SK-N-SH treated with all-trans-retinoic acid at 6 μM for 48 hours (cell line): ENCODE data around the gene TRIOBP.

Experiments used
- ATAC-seq: fragments of 200-7000 bp; cut with Tn5 transposase; 3 replicates; pipeline ENCODE4 v1.9.1; 2020; ENCODE audit warnings: mild to moderate bottlenecking, moderate library complexity
- ARNTL ChIP-seq: fragments of 450-650 bp; formaldehyde crosslinking; IDR thresholded peaks from 2 replicates; pipeline ENCODE4 v1.5.0; 2020; ENCODE audit warnings: low read depth, mild to moderate bottlenecking, moderate library complexity, borderline replicate concordance
- BACH2 ChIP-seq: fragments of 250-450 bp; sonication (Bioruptor Pico); IDR thresholded peaks from 2 replicates; pipeline ENCODE4 v1.9.0; 2021; ENCODE audit warnings: mild to moderate bottlenecking, borderline replicate concordance
- CSDC2 ChIP-seq: fragments of 250-450 bp; sonication (Bioruptor Pico); IDR thresholded peaks from 2 replicates; pipeline ENCODE4 v1.5.0; 2020; ENCODE audit warnings: mild to moderate bottlenecking, moderate library complexity
- ESRRG ChIP-seq: fragments of 250-450 bp; sonication (Bioruptor Pico); IDR thresholded peaks from 2 replicates; pipeline ENCODE4 v1.6.1; 2021; ENCODE audit warnings: mild to moderate bottlenecking
- GLIS3 ChIP-seq: fragments of 250-450 bp; sonication (Bioruptor Pico); IDR thresholded peaks from 2 replicates; pipeline ENCODE4 v1.5.0; 2020; ENCODE audit warnings: mild to moderate bottlenecking, moderate library complexity
- ISL1 ChIP-seq: fragments of 250-450 bp; sonication (Bioruptor Pico); IDR thresholded peaks from 2 replicates; pipeline ENCODE4 v2.1.2; 2022; ENCODE audit warnings: mild to moderate bottlenecking, moderate library complexity
- OSR1 ChIP-seq: fragments of 250-450 bp; sonication (Bioruptor Pico); IDR thresholded peaks from 2 replicates; pipeline ENCODE4 v1.8.0; 2022; ENCODE audit warnings: moderate library complexity, mild to moderate bottlenecking, inconsistent platforms
- PATZ1 ChIP-seq: fragments of 250-450 bp; sonication (Bioruptor Pico); IDR thresholded peaks from 2 replicates; pipeline ENCODE4 v1.8.0; 2020; ENCODE audit warnings: mild to moderate bottlenecking, moderate library complexity, borderline replicate concordance
- POU6F1 ChIP-seq: fragments of 250-450 bp; sonication (Bioruptor Pico); IDR thresholded peaks from 2 replicates; pipeline ENCODE4 v1.8.0; 2021; ENCODE audit warnings: low read depth, mild to moderate bottlenecking, moderate library complexity, borderline replicate concordance
- PPARA ChIP-seq: fragments of 250-450 bp; sonication (Bioruptor Pico); IDR thresholded peaks from 2 replicates; pipeline ENCODE4 v1.5.0; 2020; ENCODE audit warnings: mild to moderate bottlenecking, borderline replicate concordance
- SNAI2 ChIP-seq: fragments of 250-450 bp; sonication (Bioruptor Pico); IDR thresholded peaks from 2 replicates; pipeline ENCODE4 v1.5.0; 2020; ENCODE audit warnings: mild to moderate bottlenecking, moderate library complexity
- TCF4 ChIP-seq: fragments of 250-450 bp; sonication (Bioruptor Pico); IDR thresholded peaks from 2 replicates; pipeline ENCODE4 v1.8.0; 2021; ENCODE audit warnings: mild to moderate bottlenecking, moderate library complexity, borderline replicate concordance
- TOX ChIP-seq: fragments of 250-450 bp; sonication (Bioruptor Pico); IDR thresholded peaks from 2 replicates; pipeline ENCODE4 v1.8.0; 2021; ENCODE audit warnings: mild to moderate bottlenecking, moderate library complexity, borderline replicate concordance
- TSHZ2 ChIP-seq: fragments of 250-450 bp; sonication (Bioruptor Pico); IDR thresholded peaks from 2 replicates; pipeline ENCODE4 v1.5.0; 2020; ENCODE audit warnings: mild to moderate bottlenecking, moderate library complexity
- ZC3H10 ChIP-seq: fragments of 250-450 bp; sonication (Bioruptor Pico); IDR thresholded peaks from 2 replicates; pipeline ENCODE4 v1.5.1; 2021; ENCODE audit warnings: mild to moderate bottlenecking, moderate library complexity
- ZFP3 ChIP-seq: fragments of 250-450 bp; sonication (Bioruptor Pico); IDR thresholded peaks from 2 replicates; pipeline ENCODE4 v1.5.0; 2020; ENCODE audit warnings: mild to moderate bottlenecking, moderate library complexity
- ZFP30 ChIP-seq: fragments of 450-650 bp; formaldehyde crosslinking; IDR thresholded peaks from 2 replicates; pipeline ENCODE4 v1.5.0; 2022; ENCODE audit warnings: mild to moderate bottlenecking, moderate library complexity
- ZNF565 ChIP-seq: fragments of 450-650 bp; formaldehyde crosslinking; conservative IDR thresholded peaks from 2 replicates; pipeline ENCODE4 v1.5.0; 2020; ENCODE audit warnings: low read depth, mild to moderate bottlenecking, moderate library complexity
- TF ChIP-seq, protein P1 (sequence below): fragments of 250-450 bp; sonication (Bioruptor Pico); IDR thresholded peaks from 2 replicates; pipeline ENCODE4 v1.5.1; 2020; ENCODE audit warnings: low read depth, mild to moderate bottlenecking, moderate library complexity
- TF ChIP-seq, protein P2 (sequence below): fragments of 250-450 bp; sonication (Bioruptor Pico); IDR thresholded peaks from 2 replicates; pipeline ENCODE4 v1.5.1; 2021; ENCODE audit warnings: mild to moderate bottlenecking, moderate library complexity

The TRIOBP gene

DNA sequence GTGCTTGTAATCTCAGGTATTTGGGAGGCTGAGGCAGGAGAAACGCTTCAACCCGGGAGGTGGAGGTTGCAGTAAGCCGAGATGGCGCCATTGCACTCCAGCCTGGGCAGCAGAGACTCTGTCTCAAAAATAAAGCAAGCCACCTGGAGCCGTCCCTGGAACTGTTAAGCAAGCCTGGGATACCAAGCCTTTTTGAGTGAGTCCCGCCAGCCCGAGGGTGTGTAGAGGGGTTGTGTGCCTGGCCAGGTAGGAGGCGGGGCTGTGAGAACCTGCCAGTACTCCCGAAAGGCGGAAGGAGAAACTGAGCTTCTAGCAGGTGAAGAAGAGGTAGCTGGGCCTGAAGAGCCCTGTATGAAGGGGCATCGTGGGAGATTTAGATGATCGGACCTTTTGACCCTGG, 52.4 kb downstream of the TRIOBP start (continued):
- TF ChIP-seq POU6F1, result no peak

DNA sequence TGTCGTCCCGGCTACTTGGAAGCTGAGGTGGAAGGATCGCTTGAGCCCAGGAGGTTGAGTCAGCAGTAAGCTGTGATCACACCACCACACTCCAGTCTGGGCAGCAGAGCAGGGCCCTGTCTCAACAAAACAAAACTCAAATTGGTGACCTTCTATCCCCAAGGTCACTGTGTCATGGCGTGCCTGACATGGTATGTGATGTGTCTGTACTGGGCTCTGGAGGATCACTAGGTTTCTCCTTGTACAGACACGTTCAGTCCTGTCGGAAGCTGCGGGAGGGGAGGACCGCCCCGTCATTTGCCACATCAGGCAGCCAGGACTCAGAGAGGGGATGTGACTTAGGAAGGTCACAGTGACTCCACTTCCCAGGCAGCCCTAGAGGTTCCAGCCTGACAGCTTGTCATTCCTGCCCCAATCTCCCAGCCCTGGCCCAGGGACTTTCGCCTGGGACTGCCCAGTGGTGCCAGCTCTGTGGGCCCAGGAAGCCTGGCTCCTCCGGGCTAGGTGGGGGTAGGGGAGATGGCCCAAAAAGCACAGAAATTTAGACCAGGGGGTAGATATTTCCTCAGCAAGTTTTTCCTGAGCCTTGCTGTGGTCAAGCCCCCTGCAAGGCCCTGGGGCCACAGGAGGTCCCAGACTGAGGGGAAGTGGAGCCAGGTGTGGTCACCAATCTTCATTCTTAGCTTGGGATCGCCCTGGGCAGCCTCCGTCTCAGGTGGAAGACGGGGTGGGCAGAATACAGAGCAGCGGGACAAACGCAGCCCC, 53.2 kb downstream of the TRIOBP start:
- TF ChIP-seq ZFP30, result no peak
- no peak for TF ChIP-seq ZNF565
- TF ChIP-seq TOX (CRISPR knock-in tag), result no peak
- no peak for TF ChIP-seq SNAI2 (CRISPR knock-in tag)
- TF ChIP-seq TSHZ2 (CRISPR knock-in tag), result no peak
- no peak for TF ChIP-seq PATZ1 (CRISPR knock-in tag)
- TF ChIP-seq ESRRG (CRISPR knock-in tag), result no peak
- no peak for TF ChIP-seq POU6F1
- no peak for TF ChIP-seq BACH2
- TF ChIP-seq ZC3H10 (CRISPR knock-in tag), result no peak
- TF ChIP-seq TCF4 (CRISPR knock-in tag), result no peak
- TF ChIP-seq ZFP3 (CRISPR knock-in tag), result no peak
- no peak for TF ChIP-seq OSR1 (CRISPR knock-in tag)
- no peak for TF ChIP-seq ISL1 (CRISPR knock-in tag)
- TF ChIP-seq, protein P1, sequence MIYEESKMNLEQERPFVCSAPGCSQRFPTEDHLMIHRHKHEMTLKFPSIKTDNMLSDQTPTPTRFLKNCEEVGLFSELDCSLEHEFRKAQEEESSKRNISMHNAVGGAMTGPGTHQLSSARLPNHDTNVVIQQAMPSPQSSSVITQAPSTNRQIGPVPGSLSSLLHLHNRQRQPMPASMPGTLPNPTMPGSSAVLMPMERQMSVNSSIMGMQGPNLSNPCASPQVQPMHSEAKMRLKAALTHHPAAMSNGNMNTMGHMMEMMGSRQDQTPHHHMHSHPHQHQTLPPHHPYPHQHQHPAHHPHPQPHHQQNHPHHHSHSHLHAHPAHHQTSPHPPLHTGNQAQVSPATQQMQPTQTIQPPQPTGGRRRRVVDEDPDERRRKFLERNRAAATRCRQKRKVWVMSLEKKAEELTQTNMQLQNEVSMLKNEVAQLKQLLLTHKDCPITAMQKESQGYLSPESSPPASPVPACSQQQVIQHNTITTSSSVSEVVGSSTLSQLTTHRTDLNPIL (CRISPR knock-in tag), result no peak
- no peak for TF ChIP-seq CSDC2 (CRISPR knock-in tag)
- TF ChIP-seq GLIS3 (CRISPR knock-in tag), result no peak
- ATAC-seq, result no peak

- TF ChIP-seq ARNTL (CRISPR knock-in tag) (no peak), OSR1 (CRISPR knock-in tag) (no peak), ZFP3 (CRISPR knock-in tag) (no peak), PATZ1 (CRISPR knock-in tag) (no peak), GLIS3 (CRISPR knock-in tag) (no peak), ZC3H10 (CRISPR knock-in tag) (no peak), TCF4 (CRISPR knock-in tag) (no peak), PPARA (CRISPR knock-in tag) (no peak), ZNF565 (no peak)
- TF ChIP-seq, protein P2, sequence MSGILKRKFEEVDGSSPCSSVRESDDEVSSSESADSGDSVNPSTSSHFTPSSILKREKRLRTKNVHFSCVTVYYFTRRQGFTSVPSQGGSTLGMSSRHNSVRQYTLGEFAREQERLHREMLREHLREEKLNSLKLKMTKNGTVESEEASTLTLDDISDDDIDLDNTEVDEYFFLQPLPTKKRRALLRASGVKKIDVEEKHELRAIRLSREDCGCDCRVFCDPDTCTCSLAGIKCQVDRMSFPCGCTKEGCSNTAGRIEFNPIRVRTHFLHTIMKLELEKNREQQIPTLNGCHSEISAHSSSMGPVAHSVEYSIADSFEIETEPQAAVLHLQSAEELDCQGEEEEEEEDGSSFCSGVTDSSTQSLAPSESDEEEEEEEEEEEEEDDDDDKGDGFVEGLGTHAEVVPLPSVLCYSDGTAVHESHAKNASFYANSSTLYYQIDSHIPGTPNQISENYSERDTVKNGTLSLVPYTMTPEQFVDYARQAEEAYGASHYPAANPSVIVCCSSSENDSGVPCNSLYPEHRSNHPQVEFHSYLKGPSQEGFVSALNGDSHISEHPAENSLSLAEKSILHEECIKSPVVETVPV, result no peak
- TF ChIP-seq, protein P1 (CRISPR knock-in tag), result no peak
- no peak for ATAC-seq
These were observed 53.8 kb downstream of the TRIOBP start for GRCh38 chr22:37750596-37751162.
